GM18498 (cell line): Measurements from ENCODE around the gene PLPPR1.

ENCODE experiments used
- ATAC-seq: cut with Tn5 transposase; IDR thresholded peaks from one replicate; pipeline ENCODE4 v1.9.1; 2021; ENCODE audit warnings: mild to moderate bottlenecking, moderate library complexity; ENCODE audit not compliant: unreplicated experiment

The PLPPR1 gene

DNA sequence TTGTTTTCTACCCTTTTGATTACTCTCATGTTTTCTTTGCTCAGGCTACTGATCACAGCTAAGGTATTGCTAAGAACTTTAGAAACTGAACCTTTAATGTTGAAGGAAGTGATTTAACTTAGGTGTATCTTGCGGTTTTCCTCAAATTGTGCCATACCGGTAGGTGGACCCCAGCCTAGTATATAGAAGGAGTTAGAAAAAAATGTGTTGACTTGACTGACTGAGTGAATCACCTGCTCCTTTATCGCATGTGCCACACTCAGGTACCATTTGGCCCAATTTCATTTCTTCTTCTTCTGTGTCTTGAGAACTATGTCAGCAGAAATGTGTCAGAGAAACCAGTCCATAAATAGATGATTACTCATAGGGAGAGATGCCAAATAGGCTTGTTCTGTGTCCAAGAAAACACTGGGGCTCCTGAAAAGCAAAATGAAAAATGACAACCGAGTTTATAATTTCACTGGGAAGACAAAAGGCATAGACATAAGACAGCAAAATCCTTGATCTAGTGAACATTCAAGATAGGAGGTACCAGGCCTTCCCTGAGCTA is 19.4 kb downstream of the PLPPR1 start:
- no peak for ATAC-seq

- no peak for ATAC-seq
These were observed 22.1 kb downstream of the PLPPR1 start for GRCh38 chr9:101050650-101051049.

GRCh38 chr9:101054657-101055056 is 26.1 kb downstream of the PLPPR1 start:
- no peak for ATAC-seq

GRCh38 chr9:101055516-101055915 is 27.0 kb downstream of the PLPPR1 start:
- no peak for ATAC-seq

GRCh38 chr9:101062686-101063085 is 34.2 kb downstream of the PLPPR1 start:
- no peak for ATAC-seq

- ATAC-seq, result no peak
These were observed 34.7 kb downstream of the PLPPR1 start for GRCh38 chr9:101063192-101063591.

GRCh38 chr9:101064206-101064605 is 35.7 kb downstream of the PLPPR1 start:
- ATAC-seq, result no peak

GRCh38 chr9:101065930-101066329 is 37.4 kb downstream of the PLPPR1 start:
- no peak for ATAC-seq

DNA sequence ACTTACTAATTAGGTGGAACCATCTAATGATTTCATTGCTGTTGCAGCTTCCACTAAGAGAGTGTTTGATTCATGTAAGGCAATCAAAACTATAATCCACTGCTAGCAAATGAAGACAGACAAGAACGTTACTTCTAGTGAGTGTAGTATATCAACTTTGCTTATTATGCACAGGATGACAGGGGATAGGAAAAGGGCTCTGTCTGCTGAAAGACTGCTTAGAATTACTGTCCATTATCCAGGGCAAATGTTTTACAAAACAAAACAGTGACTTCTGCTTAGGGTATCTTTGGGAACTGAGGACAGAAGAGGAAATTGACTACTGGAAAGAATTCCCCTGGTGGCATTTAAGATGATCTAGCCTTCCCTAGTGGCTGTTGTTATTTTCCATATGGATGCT is 40.2 kb downstream of the PLPPR1 start:
- no peak for ATAC-seq

DNA sequence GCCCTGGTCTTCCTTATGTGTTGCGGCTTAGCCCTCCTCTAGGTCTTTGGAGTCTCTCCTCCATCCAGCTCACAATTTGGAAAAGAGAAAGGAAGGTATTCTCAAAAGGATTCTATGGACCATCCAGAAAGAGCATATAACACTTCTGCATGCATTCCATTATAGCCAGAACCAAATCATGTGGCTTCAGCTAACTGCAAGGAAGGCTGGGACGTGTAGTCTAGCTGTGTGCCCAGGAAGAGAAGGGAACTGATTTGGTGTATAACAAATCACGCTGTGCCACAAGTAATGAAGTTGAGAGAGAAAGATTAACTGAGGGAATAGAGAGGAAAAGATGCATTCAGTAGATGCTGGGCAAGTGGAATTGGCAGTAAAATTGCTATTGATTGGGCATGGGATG is 43.7 kb downstream of the PLPPR1 start:
- no peak for ATAC-seq

- no peak for ATAC-seq
These were observed 44.6 kb downstream of the PLPPR1 start for GRCh38 chr9:101073122-101073521.

GRCh38 chr9:101081641-101082040 is 53.1 kb downstream of the PLPPR1 start:
- ATAC-seq, result no peak

GRCh38 chr9:101083448-101084202 is 55.1 kb downstream of the PLPPR1 start:
- no peak for ATAC-seq

DNA sequence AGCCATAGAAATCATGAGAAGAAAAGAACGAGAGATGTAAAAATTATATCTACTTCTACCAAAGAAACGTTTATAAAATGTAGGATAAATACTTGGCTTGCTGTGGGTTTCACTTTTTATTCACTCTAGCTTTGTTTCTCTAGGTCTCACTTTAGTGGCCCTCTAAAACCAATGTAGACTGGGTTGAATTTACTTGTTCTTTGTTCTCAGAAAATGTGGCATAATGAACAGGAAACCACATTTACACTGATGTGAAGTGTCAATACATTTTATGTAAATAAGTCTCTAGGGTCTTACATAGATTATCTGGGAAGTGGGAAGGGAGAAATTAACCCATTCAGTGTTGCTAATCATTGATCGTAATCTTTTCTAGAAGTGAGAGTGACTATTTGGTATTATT is 58.9 kb downstream of the PLPPR1 start:
- no peak for ATAC-seq

- ATAC-seq, result no peak
These were observed 64.4 kb downstream of the PLPPR1 start for GRCh38 chr9:101092922-101093321.

- no peak for ATAC-seq
These were observed 65.1 kb downstream of the PLPPR1 start for GRCh38 chr9:101093620-101094019.

- ATAC-seq, result no peak
These were observed 66.2 kb downstream of the PLPPR1 start for GRCh38 chr9:101094686-101095085.

GRCh38 chr9:101097210-101097609 is 68.7 kb downstream of the PLPPR1 start:
- ATAC-seq, result no peak

DNA sequence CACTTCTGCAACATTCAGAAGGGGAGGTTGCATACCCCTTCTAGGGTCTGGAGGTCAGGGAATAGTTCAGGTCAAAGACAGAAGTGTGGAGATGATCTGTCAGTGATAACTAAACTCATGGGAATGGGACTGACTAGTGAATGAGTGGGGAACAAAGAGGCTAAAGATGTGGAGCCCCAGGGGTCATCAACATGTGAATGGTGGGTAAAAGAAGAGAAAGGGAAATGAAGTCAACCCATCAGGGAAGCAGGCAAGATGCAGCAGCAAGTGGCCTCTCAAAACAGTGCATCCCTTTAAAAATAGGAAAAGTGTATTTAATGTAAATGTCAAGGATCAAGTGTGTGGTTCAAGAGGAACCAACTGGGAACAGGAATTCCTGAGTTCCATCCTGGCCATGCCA is 69.9 kb downstream of the PLPPR1 start:
- ATAC-seq, result no peak

DNA sequence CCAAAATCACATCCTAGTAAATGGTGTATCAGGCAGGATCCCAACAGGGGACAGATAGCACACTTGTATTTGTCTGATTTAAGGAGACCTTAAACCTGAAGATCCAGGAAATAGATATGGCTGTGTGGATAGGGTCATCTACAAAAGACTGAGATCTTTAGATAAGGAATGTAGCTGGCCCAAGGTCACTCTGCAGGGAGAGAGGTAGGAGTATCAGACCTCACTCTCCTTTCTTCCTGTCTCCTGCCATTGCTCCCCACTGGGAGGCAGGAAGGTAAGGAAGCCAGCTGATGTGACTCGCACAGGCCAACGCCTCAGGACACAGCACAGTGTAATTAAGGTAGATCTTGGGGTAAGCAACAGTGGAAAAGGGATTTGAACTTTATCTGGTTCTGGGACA is 85.8 kb downstream of the PLPPR1 start:
- no peak for ATAC-seq

- ATAC-seq, result no peak
These were observed 86.6 kb downstream of the PLPPR1 start for GRCh38 chr9:101115102-101115501.

DNA sequence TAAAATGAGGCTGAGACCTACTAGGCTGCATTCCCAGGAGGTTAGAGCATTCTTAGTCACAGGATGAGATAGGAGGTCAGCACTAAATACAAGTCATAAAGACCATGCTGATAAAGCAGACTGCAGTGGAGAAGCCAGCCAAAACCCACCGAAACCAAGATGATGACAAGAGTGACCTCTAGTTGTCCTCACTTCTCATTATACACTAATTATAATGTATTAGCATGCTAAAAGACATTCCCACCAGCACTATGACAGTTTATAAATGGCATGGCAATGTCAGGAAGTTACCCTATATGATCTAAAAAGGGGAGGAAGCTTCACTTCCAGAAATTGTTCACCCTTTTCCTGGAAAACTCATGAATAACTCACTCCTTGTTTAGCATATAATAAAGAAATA is 88.6 kb downstream of the PLPPR1 start:
- no peak for ATAC-seq
